B cell (primary cell): Measurements from ENCODE around the gene ARHGEF7.

Experiments used
- CTCF ChIP-seq: fragments of 200-600 bp; IDR thresholded peaks from one replicate; pipeline ENCODE4 v1.8.0; 2022; ENCODE audit warnings: antibody characterized with exemption, mild to moderate bottlenecking
- EZH2 ChIP-seq: IDR thresholded peaks from 2 replicates; pipeline ENCODE4 v1.6.1; 2012; ENCODE audit warnings: borderline replicate concordance, low read depth, mild to moderate bottlenecking, moderate library complexity, low read length; ENCODE audit not compliant: insufficient read depth, poor library complexity, severe bottlenecking

- TF ChIP-seq CTCF (no peak), EZH2 (no peak)
Observed at GRCh38 chr13:111171112-111171511, 56.0 kb downstream of the ARHGEF7 start.
